H1 (cell line): ENCODE results near the gene RDH16. TPM values are rescaled to one million over a fixed set of nuclear protein-coding genes. Genes with fewer than 3 reads are reported as not detected.

ENCODE experiments used
- CTCF ChIA-PET: fragments of 300-600 bp; sonication (Branson Sonifier 250); formaldehyde crosslinking; loops from one replicate; lab custom pipeline; 2021; ENCODE audit not compliant: partially characterized antibody; lab: Charles Lee
- POLR2A ChIA-PET: fragments of 300-600 bp; sonication (Branson Sonifier 250); formaldehyde crosslinking; loops from one replicate; lab custom pipeline; 2021; ENCODE audit warnings: inconsistent platforms; ENCODE audit not compliant: partially characterized antibody; lab: Charles Lee
- DNase-seq, 2 experiments: peaks; one replicate each; pipeline versions ENCODE4 v3.0.0 to v3.0.0-alpha.2; 2010 to 2022; ENCODE audit warnings: low spot score in 2 of 2, low read depth in 1 of 2, mixed read lengths in 1 of 2
- FAIRE-seq: peaks from 2 replicates; lab custom pipeline; 2011; peaks lifted over from hg19 to GRCh38; lab: Jason Lieb, UNC
- H2AFZ ChIP-seq: 2 replicates; pipeline ENCODE4 v1.8.1; 2012; ENCODE audit warnings: low read length, inconsistent platforms
- H2AK5ac ChIP-seq: 2 replicates; pipeline ENCODE4 v1.6.1; 2013; ENCODE audit warnings: low read depth, low read length
- H2BK120ac ChIP-seq: replicated peaks from 2 replicates; pipeline ENCODE3; 2013; ENCODE audit warnings: low read depth, low read length, inconsistent platforms
- H2BK12ac ChIP-seq: 2 replicates; pipeline ENCODE4 v1.6.1; 2013; ENCODE audit warnings: low read depth, low read length
- H2BK15ac ChIP-seq: 2 replicates; pipeline ENCODE4 v1.6.1; 2013; ENCODE audit warnings: low read length
- H2BK20ac ChIP-seq: 2 replicates; pipeline ENCODE4 v1.6.1; 2013; ENCODE audit warnings: low read length
- H2BK5ac ChIP-seq: 2 replicates; pipeline ENCODE4 v1.6.1; 2013; ENCODE audit warnings: low read depth, low read length
- H3K14ac ChIP-seq: 2 replicates; pipeline ENCODE4 v1.6.1; 2013; ENCODE audit warnings: inconsistent platforms; ENCODE audit not compliant: insufficient read length
- H3K18ac ChIP-seq: 2 replicates; pipeline ENCODE4 v1.6.1; 2013; ENCODE audit warnings: low read length; ENCODE audit errors: extremely low read depth
- H3K23ac ChIP-seq: 2 replicates; pipeline ENCODE4 v1.6.1; 2013; ENCODE audit warnings: inconsistent platforms; ENCODE audit not compliant: insufficient read length
- H3K23me2 ChIP-seq: 2 replicates; pipeline ENCODE4 v1.6.1; 2013; ENCODE audit warnings: low read depth, low read length
- H3K27ac ChIP-seq: 2 replicates; pipeline ENCODE4 v1.6.1; 2011; ENCODE audit warnings: low read depth, low read length, inconsistent platforms
- H3K27me3 ChIP-seq, 4 experiments: replicated peaks in 1 of 4; 1 replicate in 1 of 4; 2 replicates in 3 of 4; pipeline versions ENCODE4 v1.6.1 to v1.8.1; 2011 to 2013; ENCODE audit warnings: low read length in 3 of 4, mild to moderate bottlenecking in 3 of 4, inconsistent platforms in 2 of 4, mixed read lengths in 2 of 4, moderate library complexity in 1 of 4; ENCODE audit not compliant: control insufficient read depth in 3 of 4, insufficient read depth in 3 of 4; ENCODE audit errors: extremely low read depth in 1 of 4
- H3K36me3 ChIP-seq, 4 experiments: 2 replicates each; pipeline versions ENCODE4 v1.6.1 to v1.8.1; 2011 to 2013; ENCODE audit warnings: mild to moderate bottlenecking in 4 of 4, low read length in 3 of 4, moderate library complexity in 2 of 4, control low read depth in 1 of 4, inconsistent platforms in 1 of 4; ENCODE audit not compliant: insufficient read depth in 4 of 4, control insufficient read depth in 2 of 4
- H3K4ac ChIP-seq: replicated peaks from 2 replicates; pipeline ENCODE3; 2013; ENCODE audit warnings: low read length, low read depth, mixed read lengths, inconsistent platforms; ENCODE audit not compliant: insufficient read length
- H3K4me1 ChIP-seq, 4 experiments: replicated peaks in 1 of 4; 1 replicate in 1 of 4; 2 replicates in 3 of 4; pipeline versions ENCODE4 v1.6.1 to v1.8.1; 2011 to 2013; ENCODE audit warnings: low read length in 3 of 4, inconsistent platforms in 2 of 4, mixed read lengths in 1 of 4; ENCODE audit not compliant: insufficient read depth in 4 of 4, control insufficient read depth in 3 of 4
- H3K4me2 ChIP-seq, 2 experiments: 2 replicates each; pipeline versions ENCODE4 v1.6.1 to v1.8.1; 2011 to 2013; ENCODE audit warnings: low read depth in 2 of 2, low read length in 2 of 2, control low read depth in 1 of 2, inconsistent platforms in 1 of 2, mild to moderate bottlenecking in 1 of 2; ENCODE audit not compliant: insufficient read depth in 1 of 2
- H3K4me3 ChIP-seq, 4 experiments: fragments of 200-600, 300-600 bp in 1 of 4; sonication (generic), shearing (Covaris generic), sonication (Bioruptor Twin) in 1 of 4; 2 replicates each; pipeline versions ENCODE4 v1.5.1 to v1.8.1; 2011 to 2016; ENCODE audit warnings: low read length in 4 of 4, low read depth in 3 of 4, control low read depth in 2 of 4, inconsistent platforms in 2 of 4, mild to moderate bottlenecking in 2 of 4, mixed read lengths in 1 of 4, moderate library complexity in 1 of 4; ENCODE audit not compliant: insufficient read depth in 2 of 4; ENCODE audit errors: extremely low read depth in 1 of 4
- H3K56ac ChIP-seq: replicated peaks from 2 replicates; pipeline ENCODE3; 2013; ENCODE audit warnings: low read depth, mild to moderate bottlenecking, mixed read lengths, low read length, inconsistent platforms; ENCODE audit not compliant: insufficient read length
- H3K79me1 ChIP-seq: 2 replicates; pipeline ENCODE4 v1.6.1; 2013; ENCODE audit warnings: low read depth, low read length, control low read depth
- H3K79me2 ChIP-seq, 2 experiments: 2 replicates each; pipeline versions ENCODE4 v1.6.1 to v1.8.1; 2012 to 2013; ENCODE audit warnings: low read length in 2 of 2, mild to moderate bottlenecking in 2 of 2, inconsistent platforms in 1 of 2; ENCODE audit not compliant: insufficient read depth in 2 of 2, control insufficient read depth in 1 of 2
- H3K9ac ChIP-seq, 4 experiments: replicated peaks in 1 of 4; 1 replicate in 1 of 4; 2 replicates in 3 of 4; pipeline versions ENCODE4 v1.6.1 to v1.8.1; 2011 to 2013; ENCODE audit warnings: low read depth in 3 of 4, low read length in 3 of 4, control low read depth in 2 of 4, mild to moderate bottlenecking in 2 of 4, moderate library complexity in 2 of 4, inconsistent platforms in 1 of 4; ENCODE audit errors: extremely low read depth in 1 of 4
- H3K9me3 ChIP-seq, 2 experiments: 2 replicates each; pipeline versions ENCODE4 v1.6.1 to v1.8.1; 2012 to 2013; ENCODE audit warnings: mild to moderate bottlenecking in 2 of 2, moderate library complexity in 2 of 2, control low read depth in 1 of 2, inconsistent platforms in 1 of 2, low read depth in 1 of 2, low read length in 1 of 2, mixed read lengths in 1 of 2; ENCODE audit not compliant: insufficient read depth in 2 of 2
- H4K20me1 ChIP-seq, 2 experiments: replicated peaks in 1 of 2; 2 replicates each; pipeline versions ENCODE3 to v1.8.1; 2011 to 2013; ENCODE audit warnings: inconsistent platforms in 2 of 2, low read length in 2 of 2, mild to moderate bottlenecking in 1 of 2; ENCODE audit not compliant: insufficient read depth in 2 of 2, control insufficient read depth in 1 of 2
- H4K5ac ChIP-seq: 2 replicates; pipeline ENCODE4 v1.6.1; 2013; ENCODE audit warnings: low read length, low read depth, mixed read lengths, inconsistent platforms; ENCODE audit not compliant: insufficient read length
- H4K8ac ChIP-seq: 2 replicates; pipeline ENCODE4 v1.8.0; 2013; ENCODE audit warnings: mild to moderate bottlenecking, moderate library complexity, low read length, inconsistent platforms; ENCODE audit not compliant: insufficient read depth; ENCODE audit errors: extremely low read depth
- H4K91ac ChIP-seq: replicated peaks from 2 replicates; pipeline ENCODE3; 2013; ENCODE audit warnings: low read length, mixed read lengths, inconsistent platforms; ENCODE audit not compliant: insufficient read length
- CBX5 ChIP-seq: fragments of 300-800, 300-1000 bp; sonication (generic); IDR thresholded peaks from 2 replicates; pipeline ENCODE4 v1.7.1; 2016; ENCODE audit warnings: antibody characterized with exemption, low read length, low read depth
- CTBP2 ChIP-seq: IDR thresholded peaks from 2 replicates; pipeline ENCODE4 v1.7.0; 2011; ENCODE audit warnings: borderline replicate concordance, mild to moderate bottlenecking, moderate library complexity, mixed read lengths, low read length; ENCODE audit not compliant: insufficient read depth, insufficient read length
- EZH2 ChIP-seq: fragments of 200-600 bp; sonication (generic); IDR thresholded peaks from 2 replicates; pipeline ENCODE4 v1.7.1; 2012; ENCODE audit warnings: low read depth, mild to moderate bottlenecking, moderate library complexity, low read length, inconsistent platforms; ENCODE audit not compliant: severe bottlenecking
- KDM5A ChIP-seq: fragments of 200-600 bp; IDR thresholded peaks from 2 replicates; pipeline ENCODE4 v1.7.1; 2012; ENCODE audit warnings: mild to moderate bottlenecking, low read length, inconsistent platforms, mixed read lengths
- PHF8 ChIP-seq: fragments of 200-600 bp; sonication (generic); conservative IDR thresholded peaks from 2 replicates; pipeline ENCODE4 v1.7.1; 2012; ENCODE audit warnings: low read depth, mild to moderate bottlenecking, inconsistent platforms, low read length, moderate library complexity
- SIN3A ChIP-seq, 2 experiments: IDR thresholded peaks in 1 of 2; conservative IDR thresholded peaks in 1 of 2; 2 replicates each; pipeline ENCODE4 v1.6.1; 2011 to 2012; ENCODE audit warnings: low read length in 2 of 2, improper control_type of control experiment in 1 of 2, low read depth in 1 of 2, mild to moderate bottlenecking in 1 of 2
- SIX5 ChIP-seq: IDR thresholded peaks from 2 replicates; pipeline ENCODE4 v1.6.1; 2011; ENCODE audit warnings: mild to moderate bottlenecking, low read depth, low read length
- SP1 ChIP-seq: IDR thresholded peaks from 2 replicates; pipeline ENCODE4 v1.6.1; 2011; ENCODE audit warnings: low read depth, low read length
- TAF7 ChIP-seq: optimal IDR thresholded peaks from 2 replicates; pipeline ENCODE3; 2011; ENCODE audit warnings: low read depth, mild to moderate bottlenecking, inconsistent platforms, low read length, moderate library complexity, borderline replicate concordance
- WGBS, 2 experiments: shearing (Covaris generic) in 1 of 2; methylation state at CpG; one replicate each; pipeline versions ENCODE4 v1.1.6 to v1.1.7; 2013 to 2015; ENCODE audit warnings: low lambda C conversion rate in 2 of 2, mixed read lengths in 2 of 2, inconsistent platforms in 1 of 2, low coverage in 1 of 2, missing lambda C conversion rate in 1 of 2; ENCODE audit not compliant: insufficient replicate concordance in 2 of 2, insufficient coverage in 1 of 2, insufficient read length in 1 of 2; ENCODE audit errors: extremely low coverage in 1 of 2, missing lambda C conversion rate in 1 of 2; 5-methylcytosine and 5-hydroxymethylcytosine counted together
- polyA plus RNA-seq, 7 experiments: library from polyadenylated mRNA; depleted of rRNA in 3 of 7; stranded (reverse) in 5 of 7; unstranded in 2 of 7; fragments of >200 nt in 5 of 7; fragments of 200-250 nt in 2 of 7; gene quantifications; 1 replicate in 5 of 7; 2 replicates in 1 of 7; 4 replicates in 1 of 7; pipeline versions ENCODE4 v1.2.1 to v1.2.3, GENCODE V29; 2011 to 2013; ENCODE audit warnings: missing spikeins in 2 of 7, mixed read lengths in 2 of 7
- total RNA-seq: library from RNA; stranded (reverse); fragmentation: NEBNext Ultra II Directional; extraction: Animal tissue kit (Norgen Biotek cat#: 25700); gene quantifications from 2 replicates; pipeline ENCODE4 v1.2.1, GENCODE V29; 2021
- TF ChIP-seq, protein P1 (sequence below): IDR thresholded peaks from 2 replicates; pipeline ENCODE4 v1.6.1; 2011; ENCODE audit warnings: low read length, improper control_type of control experiment

Gene RDH16
- total and polyA plus RNA-seq, 2 of the 8 experiments (the other 6 are each of a cell fraction or from before 2014, with no cell fraction given), result 0.30 to 0.79 TPM

DNA sequence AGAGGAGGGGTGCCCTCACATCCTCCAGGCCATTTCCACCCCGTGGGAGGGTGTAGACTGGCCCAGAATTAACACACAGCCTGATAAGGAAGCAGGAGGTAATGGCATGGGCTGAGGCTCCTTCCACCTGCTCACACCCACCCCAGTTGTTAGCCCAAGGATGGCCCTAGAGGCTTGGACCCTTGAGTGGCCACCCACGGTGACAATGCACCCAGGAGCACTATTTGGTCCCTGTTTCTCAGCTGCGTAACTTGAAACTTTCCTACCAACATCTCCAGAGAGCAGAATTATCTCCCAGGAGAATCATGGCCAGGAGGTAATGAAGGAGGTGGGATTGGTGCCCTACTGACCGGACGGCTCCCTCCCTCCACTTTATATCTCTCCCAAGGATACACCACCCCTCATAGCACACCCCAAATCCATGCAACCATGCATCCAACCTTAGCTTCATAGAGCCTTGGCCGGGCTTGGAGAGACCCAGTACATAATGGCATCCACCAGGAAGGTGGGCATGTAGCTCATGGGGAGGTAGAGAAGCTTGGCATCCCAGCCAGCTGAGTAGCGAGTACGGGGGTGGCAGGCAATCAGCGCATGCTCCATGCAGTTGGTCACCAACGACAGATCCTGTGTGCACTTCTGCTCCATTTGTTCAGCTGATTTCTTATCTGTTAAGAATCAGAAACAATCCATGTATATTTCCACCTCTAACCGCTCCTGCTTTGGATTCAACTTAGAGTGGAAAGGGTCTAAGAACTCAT, 5.6 kb downstream of the RDH16 start:
- Histone ChIP-seq H2BK12ac (no peak overlapping the region), H3K4me3 (no peak overlapping the region), H3K4me2 (no peak overlapping the region), H2BK15ac (no peak overlapping the region), H2BK120ac (no peak overlapping the region), H3K36me3 (no peaks in the 10 kb centered on the region), H2AK5ac (no peak overlapping the region), H3K18ac (no peak overlapping the region), H4K8ac (no peak overlapping the region; the same call in 1 of the 2 replicates), H3K27me3 (no peaks in the 10 kb centered on the region), H3K79me1 (no peaks in the 10 kb centered on the region), H2AFZ (no peak overlapping the region), H3K23ac (no peak overlapping the region), H2BK5ac (no peak overlapping the region), H3K4ac (no peak overlapping the region), H3K4me1 (no peaks in the 10 kb centered on the region), H3K9ac (no peak overlapping the region), H3K9me3 (no peaks in the 10 kb centered on the region; a peak in 3 of 4 replicates), H3K79me2 (no peaks in the 10 kb centered on the region), H3K27ac (no peak overlapping the region), H4K20me1 (no peaks in the 10 kb centered on the region), H3K14ac (no peak overlapping the region), H4K5ac (no peak overlapping the region), H3K56ac (no peak overlapping the region), H4K91ac (no peak overlapping the region), H3K23me2 (no peaks in the 10 kb centered on the region), H2BK20ac (no peak overlapping the region)
- CTCF ChIA-PET, result interaction anchor here (0.6 to 1.5 kb wide), 3 partner anchors 50 to 905 kb away, joined by 3 read pairs; no protein-coding TSS in a partner anchor
- FAIRE-seq (no peak), DNase-seq (no peak)
- POLR2A ChIA-PET, result interaction anchor here (1.6 kb wide), 1 partner anchor 19 kb away, joined by 3 read pairs; no protein-coding TSS in a partner anchor
- WGBS, 2 experiments, result 83% methylated on average over 11 of the region's 11 CpGs; no CpG with 5 or more reads in 1 of the 2 experiments
- TF ChIP-seq CTBP2 (no peak), SP1 (no peak), TAF7 (no peak), EZH2 (no peak), CBX5 (no peak), SIN3A (conservative IDR thresholded peaks at IDR 0.05 in 1 of 2, IDR thresholded peaks at IDR 0.05 in 1 of 2; ENCODE audit: low read depth in 1 of 2, low read length in 2 of 2) (no peak), KDM5A (no peak), SIX5 (no peak), PHF8 (no peak)
- TF ChIP-seq, protein P1, sequence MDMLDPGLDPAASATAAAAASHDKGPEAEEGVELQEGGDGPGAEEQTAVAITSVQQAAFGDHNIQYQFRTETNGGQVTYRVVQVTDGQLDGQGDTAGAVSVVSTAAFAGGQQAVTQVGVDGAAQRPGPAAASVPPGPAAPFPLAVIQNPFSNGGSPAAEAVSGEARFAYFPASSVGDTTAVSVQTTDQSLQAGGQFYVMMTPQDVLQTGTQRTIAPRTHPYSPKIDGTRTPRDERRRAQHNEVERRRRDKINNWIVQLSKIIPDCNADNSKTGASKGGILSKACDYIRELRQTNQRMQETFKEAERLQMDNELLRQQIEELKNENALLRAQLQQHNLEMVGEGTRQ, result no peak
